ENCODE measurements around the gene DCK.

DCK gene

DNA sequence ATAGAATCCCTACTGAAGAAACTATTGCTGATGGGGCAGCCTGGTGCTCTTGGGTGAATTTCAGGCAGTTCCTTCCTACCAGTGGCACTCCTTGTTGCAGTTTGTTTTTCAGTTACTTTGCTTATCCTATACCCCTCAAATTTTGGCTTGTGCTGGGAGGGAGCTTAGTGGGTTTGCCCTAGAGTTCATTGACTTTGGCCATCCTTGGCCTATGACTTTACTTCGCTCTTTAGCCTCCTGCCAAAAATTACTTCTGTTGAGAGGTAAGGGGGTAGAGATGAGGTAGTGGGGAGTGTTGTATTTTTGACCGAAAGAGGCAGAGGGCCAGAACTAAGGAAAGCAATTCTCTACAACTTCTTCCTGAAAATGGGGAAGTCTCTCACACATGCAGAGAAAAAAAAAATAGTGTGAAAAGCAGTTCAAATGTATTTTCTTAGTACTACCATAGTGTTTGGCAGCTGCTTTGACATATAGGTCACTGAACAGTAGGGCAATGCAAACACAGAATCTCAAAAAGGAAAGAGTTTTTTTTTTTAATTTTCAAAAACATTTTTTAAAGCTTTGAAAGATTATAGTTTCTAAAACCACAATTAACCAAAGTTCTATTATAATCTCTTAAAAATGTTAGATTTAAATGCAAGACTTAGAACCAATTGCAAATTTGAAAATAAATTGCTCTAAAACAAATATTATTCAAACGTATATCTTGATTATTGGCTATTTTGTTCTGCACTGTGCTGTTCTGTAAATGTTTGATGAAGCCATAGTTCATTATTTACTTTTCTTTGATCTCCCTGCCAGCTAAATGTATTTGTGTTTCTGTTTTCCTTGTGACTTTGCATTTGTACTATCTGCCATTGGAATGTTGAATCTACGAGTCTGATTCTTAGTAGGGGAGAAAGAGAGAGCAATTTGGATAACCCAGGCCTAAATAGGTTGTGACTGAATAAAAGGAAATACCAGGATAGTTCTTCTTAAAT is 73.6 kb downstream of the DCK start:
- no peaks in the 10 kb centered on the region for H3K27me3 ChIP-seq (ENCODE audit: control insufficient read depth, insufficient read depth, low read length)
- no peak overlapping the region for H3K9ac ChIP-seq (ENCODE audit: low read length)
- H3K36me3 ChIP-seq (ENCODE audit: control insufficient read depth, insufficient read depth, low read length) = no peaks in the 10 kb centered on the region
- H3K4me1 ChIP-seq (ENCODE audit: control insufficient read depth, insufficient read depth, low read length) = peaks cover 19% of the 10 kb centered on the region
- no peak overlapping the region for H3K4me3 ChIP-seq (ENCODE audit: low read length)
- no peaks in the 10 kb centered on the region for H3K9me3 ChIP-seq (ENCODE audit: control insufficient read depth, low read length)

DNA sequence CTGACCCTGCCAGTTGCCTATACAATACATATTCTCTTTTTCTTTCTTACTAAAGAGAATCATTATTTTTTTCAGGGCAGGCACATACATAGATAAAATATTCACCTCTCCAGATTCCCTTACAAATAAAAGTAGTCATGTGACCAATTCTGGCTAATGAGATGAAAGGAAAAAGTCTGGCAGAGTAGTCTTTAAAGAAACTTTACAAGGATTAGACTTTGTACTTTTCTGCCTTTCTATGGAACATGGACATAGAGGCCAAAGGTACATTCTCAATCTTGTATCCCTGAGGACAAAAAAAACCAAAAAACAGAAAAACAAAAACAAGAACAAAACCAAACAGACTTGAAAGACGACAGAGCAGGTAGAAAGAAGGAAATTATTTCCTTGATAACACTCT is 75.6 kb downstream of the DCK start:
- H3K9ac ChIP-seq (ENCODE audit: low read length) = no peak overlapping the region
- H3K36me3 ChIP-seq (ENCODE audit: control insufficient read depth, insufficient read depth, low read length) = no peaks in the 10 kb centered on the region
- no peak overlapping the region for H3K4me3 ChIP-seq (ENCODE audit: low read length)
- peaks cover 20% of the 10 kb centered on the region for H3K4me1 ChIP-seq (ENCODE audit: control insufficient read depth, insufficient read depth, low read length)
- no peaks in the 10 kb centered on the region for H3K9me3 ChIP-seq (ENCODE audit: control insufficient read depth, low read length)
- no peaks in the 10 kb centered on the region for H3K27me3 ChIP-seq (ENCODE audit: control insufficient read depth, insufficient read depth, low read length)

DNA sequence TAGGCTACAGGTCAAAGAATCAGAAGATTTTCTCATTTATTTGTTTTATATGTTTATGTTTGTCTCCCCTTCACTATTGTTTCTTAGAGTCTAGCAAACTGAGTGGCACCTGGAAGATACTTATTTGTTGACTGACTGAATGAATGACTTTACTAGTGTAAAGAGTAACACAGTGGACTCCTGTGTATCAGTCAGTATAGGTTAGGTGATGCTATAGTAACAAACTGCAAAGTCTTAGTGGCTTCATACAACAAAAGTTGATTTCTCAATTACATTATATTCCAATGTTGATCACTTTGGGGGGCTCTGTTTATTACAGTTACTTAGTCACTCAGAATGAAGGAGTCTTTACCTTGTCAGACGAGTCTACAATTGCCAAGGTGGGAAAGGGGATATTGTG is 76.6 kb downstream of the DCK start:
- Histone ChIP-seq H3K9ac (ENCODE audit: low read length) (no peak overlapping the region), H3K36me3 (ENCODE audit: control insufficient read depth, insufficient read depth, low read length) (no peaks in the 10 kb centered on the region), H3K9me3 (ENCODE audit: control insufficient read depth, low read length) (no peaks in the 10 kb centered on the region), H3K4me3 (ENCODE audit: low read length) (no peak overlapping the region), H3K27me3 (ENCODE audit: control insufficient read depth, insufficient read depth, low read length) (no peaks in the 10 kb centered on the region), H3K4me1 (ENCODE audit: control insufficient read depth, insufficient read depth, low read length) (peaks cover 29% of the 10 kb centered on the region)

- Histone ChIP-seq H3K4me3 (ENCODE audit: low read length) (no peak overlapping the region), H3K36me3 (ENCODE audit: control insufficient read depth, insufficient read depth, low read length) (no peaks in the 10 kb centered on the region), H3K9me3 (ENCODE audit: control insufficient read depth, low read length) (no peaks in the 10 kb centered on the region), H3K9ac (ENCODE audit: low read length) (no peak overlapping the region), H3K27me3 (ENCODE audit: control insufficient read depth, insufficient read depth, low read length) (no peaks in the 10 kb centered on the region), H3K4me1 (ENCODE audit: control insufficient read depth, insufficient read depth, low read length) (peaks cover 18% of the 10 kb centered on the region)
These were observed 81.2 kb downstream of the DCK start for GRCh38 chr4:71074452-71075299.

Data from mucosa of stomach (tissue), 1 donor.